ENCODE data around the gene LGMN.

Gene LGMN

DNA sequence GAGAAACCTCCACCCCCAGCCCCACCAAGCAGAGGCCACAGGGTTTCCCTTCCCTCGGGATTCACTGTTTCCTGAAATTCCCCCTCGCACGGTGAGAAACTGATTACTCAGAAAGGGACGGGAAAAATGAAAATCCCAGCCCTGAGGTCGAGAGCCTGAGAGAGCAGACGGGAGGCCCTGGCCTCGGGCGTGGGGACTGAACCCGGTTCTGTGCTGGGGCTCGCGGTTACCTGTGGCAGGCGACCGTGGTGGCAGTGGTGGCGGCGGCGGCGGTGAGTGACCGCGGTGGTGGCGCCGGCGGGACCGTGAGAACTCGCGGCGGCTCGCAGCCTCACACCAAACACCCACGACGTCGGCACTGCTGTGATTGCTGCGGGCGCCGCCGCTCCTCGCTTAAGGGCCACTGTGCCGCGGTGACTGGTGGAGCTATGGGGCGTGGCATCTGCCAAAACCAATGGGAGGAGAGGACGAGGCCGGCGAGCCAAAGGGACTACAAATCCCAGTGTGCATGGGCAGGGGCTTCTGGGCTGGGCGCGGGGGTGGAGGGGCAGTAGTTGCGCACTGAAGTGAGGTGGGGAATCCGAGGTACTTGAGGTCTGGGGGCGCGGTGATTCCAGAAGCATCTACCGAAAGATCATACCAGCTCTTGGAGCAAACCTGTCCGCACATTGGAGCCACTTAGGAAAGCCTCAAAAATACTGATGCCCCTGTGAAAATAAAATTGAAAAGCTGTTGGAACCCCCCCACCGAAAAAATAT is at the start of gene LGMN:
Gene LGMN, minus strand, starts transcription at position 369 of the 758 bp plus-strand sequence. CDS start 15,841 bp downstream, outside the sequence.
- TF ChIP-seq, protein P1, sequence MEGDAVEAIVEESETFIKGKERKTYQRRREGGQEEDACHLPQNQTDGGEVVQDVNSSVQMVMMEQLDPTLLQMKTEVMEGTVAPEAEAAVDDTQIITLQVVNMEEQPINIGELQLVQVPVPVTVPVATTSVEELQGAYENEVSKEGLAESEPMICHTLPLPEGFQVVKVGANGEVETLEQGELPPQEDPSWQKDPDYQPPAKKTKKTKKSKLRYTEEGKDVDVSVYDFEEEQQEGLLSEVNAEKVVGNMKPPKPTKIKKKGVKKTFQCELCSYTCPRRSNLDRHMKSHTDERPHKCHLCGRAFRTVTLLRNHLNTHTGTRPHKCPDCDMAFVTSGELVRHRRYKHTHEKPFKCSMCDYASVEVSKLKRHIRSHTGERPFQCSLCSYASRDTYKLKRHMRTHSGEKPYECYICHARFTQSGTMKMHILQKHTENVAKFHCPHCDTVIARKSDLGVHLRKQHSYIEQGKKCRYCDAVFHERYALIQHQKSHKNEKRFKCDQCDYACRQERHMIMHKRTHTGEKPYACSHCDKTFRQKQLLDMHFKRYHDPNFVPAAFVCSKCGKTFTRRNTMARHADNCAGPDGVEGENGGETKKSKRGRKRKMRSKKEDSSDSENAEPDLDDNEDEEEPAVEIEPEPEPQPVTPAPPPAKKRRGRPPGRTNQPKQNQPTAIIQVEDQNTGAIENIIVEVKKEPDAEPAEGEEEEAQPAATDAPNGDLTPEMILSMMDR (IDR thresholded peaks at IDR 0.05), result no peak
- TF ChIP-seq ZFX (IDR thresholded peaks at IDR 0.05; ENCODE audit: borderline replicate concordance), result no peak
- 0 out of 2 replicates have a peak within 1 kb of the TSS, but pooled peaks have one; percentile 36 for H3K27ac ChIP-seq

DNA sequence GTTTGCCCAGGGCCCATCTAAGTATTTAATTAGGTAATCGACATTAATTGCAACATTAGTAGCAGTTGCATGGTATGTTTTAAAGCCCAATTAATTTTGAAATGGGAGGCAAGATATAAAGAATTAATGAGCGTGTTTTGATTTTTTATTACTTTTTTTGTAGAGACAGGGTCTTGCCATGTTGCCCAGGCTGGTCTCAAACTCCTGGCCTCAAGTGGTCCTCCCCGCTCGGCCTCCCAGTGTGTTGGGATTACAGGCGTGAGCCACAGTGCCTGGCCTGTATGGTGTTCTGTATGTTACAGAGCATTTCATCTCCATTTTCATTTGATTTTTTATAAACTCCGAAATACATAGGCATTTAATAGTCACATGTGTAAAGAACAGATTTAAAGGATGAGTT is 46.5 kb upstream of the LGMN start:
- H3K27ac ChIP-seq, result peak overlapping the region; percentile 67
- TF ChIP-seq, protein P1 (IDR thresholded peaks at IDR 0.05), result no peak
- no peak for TF ChIP-seq ZFX (IDR thresholded peaks at IDR 0.05; ENCODE audit: borderline replicate concordance)

DNA sequence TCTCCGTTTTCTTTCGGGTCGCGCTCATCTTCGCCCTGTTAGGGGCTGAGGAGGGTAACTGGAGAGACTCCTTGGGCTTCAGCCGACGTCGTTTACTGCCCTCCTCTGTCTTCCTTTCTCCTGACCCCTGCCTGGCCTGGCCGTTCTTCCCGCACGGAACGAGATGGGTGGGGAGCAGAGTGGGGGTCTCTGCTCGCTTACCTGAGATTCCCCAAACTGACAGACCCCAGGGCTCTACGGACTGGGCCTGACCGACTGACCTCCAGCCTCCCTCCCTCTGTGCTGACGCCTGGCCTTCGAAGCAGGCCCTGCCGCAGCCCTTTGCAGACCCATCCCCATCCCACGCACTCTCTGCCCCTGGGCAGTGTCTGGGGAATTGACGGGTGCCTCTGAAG is 46.1 kb upstream of the LGMN start:
- no peak for TF ChIP-seq ZFX (IDR thresholded peaks at IDR 0.05; ENCODE audit: borderline replicate concordance)
- TF ChIP-seq, protein P1 (IDR thresholded peaks at IDR 0.05), result no peak
- peak overlapping the region; percentile 67 for H3K27ac ChIP-seq

DNA sequence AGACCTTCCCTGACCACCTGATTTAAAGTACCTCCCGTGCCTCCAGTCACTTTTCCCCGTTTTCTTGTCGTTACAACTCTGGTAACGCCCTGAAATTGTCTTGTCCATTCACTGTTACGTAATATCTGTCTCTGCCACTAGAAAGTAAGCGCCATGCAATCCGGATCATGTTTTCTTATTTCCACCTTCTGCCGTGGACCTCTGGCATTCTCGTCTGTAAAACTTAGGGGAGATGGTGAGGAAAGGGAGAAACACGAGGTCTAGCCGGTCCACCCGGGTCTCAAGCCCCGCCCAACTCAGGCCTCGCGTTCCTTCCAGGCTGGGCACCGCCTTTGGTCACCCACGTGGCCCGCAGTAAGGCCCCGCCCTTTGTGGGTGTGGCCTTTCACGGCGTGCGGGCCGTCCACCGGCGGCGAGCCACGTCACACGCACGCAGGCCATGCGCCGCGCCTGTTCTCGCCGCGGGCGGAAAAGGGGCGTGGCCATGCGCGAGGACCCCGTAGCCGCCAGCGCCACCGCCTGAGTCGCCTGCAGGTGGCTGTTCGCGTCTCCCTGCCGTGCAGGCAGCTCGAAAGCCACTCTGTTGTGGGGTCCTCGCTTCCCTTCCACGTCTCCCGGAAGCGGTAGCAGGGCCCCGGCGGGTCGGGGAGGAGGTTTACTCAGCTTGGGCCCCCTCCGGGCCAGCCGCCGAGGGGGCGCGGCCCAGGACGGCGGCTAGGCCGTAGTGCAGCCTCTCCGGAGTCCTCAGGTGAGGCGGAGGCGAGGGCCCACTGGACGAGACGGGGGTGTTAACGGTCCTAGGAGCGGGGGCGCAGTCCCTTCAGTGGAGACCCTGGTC is 45.5 kb upstream of the LGMN start, which contains the start of gene GOLGA5:
Gene GOLGA5, plus strand, starts transcription at position 597 of the 838 bp plus-strand sequence. CDS start 3,133 bp downstream, outside the sequence.
- H3K27ac ChIP-seq, result peak within 1 kb of the TSS; percentile 67
- TF ChIP-seq ZFX (IDR thresholded peaks at IDR 0.05; ENCODE audit: borderline replicate concordance), result no peak
- TF ChIP-seq, protein P1 (IDR thresholded peaks at IDR 0.05), result no peak

DNA sequence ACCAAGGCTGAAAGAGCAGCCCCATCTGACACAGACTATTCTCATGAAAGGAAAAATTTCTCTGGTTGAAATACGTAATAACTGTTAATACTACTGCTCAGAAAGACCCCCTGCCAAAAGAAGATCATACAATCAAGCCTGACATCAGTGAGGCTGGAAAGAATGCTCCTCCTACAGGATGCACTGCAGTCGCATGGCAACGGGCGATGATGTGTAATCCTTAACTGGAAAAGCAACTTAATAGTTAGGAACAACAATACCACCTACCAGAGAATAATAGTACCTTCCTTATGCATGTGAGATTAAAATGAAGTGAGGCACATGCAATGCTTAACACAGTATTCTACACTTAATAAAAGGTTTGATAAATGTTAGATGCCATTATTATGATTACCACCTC is 44.5 kb upstream of the LGMN start:
- H3K27ac ChIP-seq, result no peak overlapping the region

DNA sequence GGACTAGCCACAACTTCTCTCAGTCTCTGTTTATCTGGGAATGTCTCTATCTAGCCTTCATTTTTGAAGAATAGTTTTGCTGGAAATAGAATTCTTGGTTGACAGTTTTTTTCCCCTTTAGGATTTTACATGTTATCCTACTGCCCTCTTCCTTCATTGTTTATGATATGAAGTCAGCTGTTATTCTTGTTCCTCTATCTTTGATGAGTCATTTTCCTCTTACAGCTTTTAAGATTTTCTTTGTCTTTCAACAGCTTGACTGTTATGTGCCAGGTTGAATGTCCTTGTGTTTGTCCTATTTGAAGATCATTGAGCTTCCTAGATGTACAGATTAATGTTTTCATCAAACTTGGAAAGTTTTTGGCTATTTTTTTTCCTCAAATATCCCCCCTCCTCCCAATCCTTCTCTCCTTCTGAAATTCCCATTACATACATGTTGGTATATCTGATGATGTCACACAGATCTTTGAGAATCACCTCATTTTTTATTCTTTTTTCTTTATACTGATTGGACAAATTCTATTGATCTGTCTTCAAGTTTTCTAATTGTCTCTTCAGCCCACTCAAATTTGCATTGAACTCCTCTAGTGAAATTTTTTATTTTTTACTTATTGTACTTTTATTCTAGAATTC is 41.1 kb upstream of the LGMN start:
- TF ChIP-seq, protein P1 (IDR thresholded peaks at IDR 0.05), result no peak
- no peak for TF ChIP-seq ZFX (IDR thresholded peaks at IDR 0.05; ENCODE audit: borderline replicate concordance)

More for the DNA sequence above, 44.5 kb upstream of the LGMN start:
- no peak for TF ChIP-seq ZFX (IDR thresholded peaks at IDR 0.05; ENCODE audit: borderline replicate concordance)
- TF ChIP-seq, protein P1 (IDR thresholded peaks at IDR 0.05), result no peak

More for the DNA sequence above, 41.1 kb upstream of the LGMN start:
- H3K27ac ChIP-seq, result no peak overlapping the region
